ENCODE measurements around the gene PNPLA7.

The PNPLA7 gene

GRCh38 chr9:137429974-137430722 lies 120.1 kb downstream of the PNPLA7 start:
- H3K4me3 ChIP-seq (ENCODE audit: low read length) = no peak overlapping the region
- H3K56ac ChIP-seq (ENCODE audit: low read length) = no peak overlapping the region
- H3K4me1 ChIP-seq (ENCODE audit: control insufficient read depth, low read depth, low read length) = no peaks in the 10 kb centered on the region
- no peak overlapping the region for H3K18ac ChIP-seq (ENCODE audit: low read length)
- H3K27ac ChIP-seq (ENCODE audit: low read depth, low read length) = no peak overlapping the region
- no peak overlapping the region for H2AK5ac ChIP-seq (ENCODE audit: low read length)
- no peaks in the 10 kb centered on the region for H3K27me3 ChIP-seq (ENCODE audit: insufficient read depth, low read length, poor library complexity)
- H2BK15ac ChIP-seq (replicated peaks; ENCODE audit: low read depth) = no peak overlapping the region
- no peaks in the 10 kb centered on the region for H3K79me1 ChIP-seq (ENCODE audit: low read length)
- H4K5ac ChIP-seq (ENCODE audit: low read length) = no peak overlapping the region
- WGBS (ENCODE audit: extremely low coverage, insufficient coverage, low lambda C conversion rate) = no CpG with 5 or more reads among the region's 34 CpGs
- no peak for DNase-seq
- no peak overlapping the region for H3K23ac ChIP-seq (ENCODE audit: low read length)
- H3K79me2 ChIP-seq (ENCODE audit: control insufficient read depth, insufficient read depth, low read length) = no peaks in the 10 kb centered on the region
- H3K4me2 ChIP-seq (ENCODE audit: low read length) = no peak overlapping the region
- H3K4ac ChIP-seq (ENCODE audit: low read depth, low read length) = no peak overlapping the region
- no peak overlapping the region for H3K9ac ChIP-seq (ENCODE audit: low read length)
- H3K36me3 ChIP-seq (ENCODE audit: control insufficient read depth, insufficient read depth, low read length) = no peaks in the 10 kb centered on the region
- no peak overlapping the region for H2BK120ac ChIP-seq (ENCODE audit: low read depth, low read length)
- no peak overlapping the region for H4K8ac ChIP-seq (ENCODE audit: low read depth, low read length)
- no peak overlapping the region for H2BK5ac ChIP-seq (ENCODE audit: low read length)

GRCh38 chr9:137429546-137429890 lies 120.7 kb downstream of the PNPLA7 start:
- H3K27me3 ChIP-seq (ENCODE audit: insufficient read depth, low read length, poor library complexity) = no peaks in the 10 kb centered on the region
- H2BK5ac ChIP-seq (ENCODE audit: low read length) = no peak overlapping the region
- H2AK5ac ChIP-seq (ENCODE audit: low read length) = no peak overlapping the region
- no peaks in the 10 kb centered on the region for H3K4me1 ChIP-seq (ENCODE audit: control insufficient read depth, low read depth, low read length)
- no peak overlapping the region for H3K23ac ChIP-seq (ENCODE audit: low read length)
- H2BK120ac ChIP-seq (ENCODE audit: low read depth, low read length) = no peak overlapping the region
- no peaks in the 10 kb centered on the region for H3K79me2 ChIP-seq (ENCODE audit: control insufficient read depth, insufficient read depth, low read length)
- H3K4ac ChIP-seq (ENCODE audit: low read depth, low read length) = no peak overlapping the region
- no peak for DNase-seq
- no peak overlapping the region for H3K56ac ChIP-seq (ENCODE audit: low read length)
- no peak overlapping the region for H3K9ac ChIP-seq (ENCODE audit: low read length)
- H3K18ac ChIP-seq (ENCODE audit: low read length) = no peak overlapping the region
- H3K36me3 ChIP-seq (ENCODE audit: control insufficient read depth, insufficient read depth, low read length) = no peaks in the 10 kb centered on the region
- no CpG with 5 or more reads among the region's 14 CpGs for WGBS (ENCODE audit: extremely low coverage, insufficient coverage, low lambda C conversion rate)
- H3K79me1 ChIP-seq (ENCODE audit: low read length) = no peaks in the 10 kb centered on the region
- no peak overlapping the region for H4K5ac ChIP-seq (ENCODE audit: low read length)
- H3K4me3 ChIP-seq (ENCODE audit: low read length) = no peak overlapping the region
- H4K8ac ChIP-seq (ENCODE audit: low read depth, low read length) = no peak overlapping the region
- no peak overlapping the region for H2BK15ac ChIP-seq (replicated peaks; ENCODE audit: low read depth)
- no peak overlapping the region for H3K4me2 ChIP-seq (ENCODE audit: low read length)
- H3K27ac ChIP-seq (ENCODE audit: low read depth, low read length) = no peak overlapping the region

GRCh38 chr9:137428841-137429545 lies 121.2 kb downstream of the PNPLA7 start:
- no peak overlapping the region for H3K4ac ChIP-seq (ENCODE audit: low read depth, low read length)
- no peaks in the 10 kb centered on the region for H3K27me3 ChIP-seq (ENCODE audit: insufficient read depth, low read length, poor library complexity)
- no peaks in the 10 kb centered on the region for H3K36me3 ChIP-seq (ENCODE audit: control insufficient read depth, insufficient read depth, low read length)
- H3K79me2 ChIP-seq (ENCODE audit: control insufficient read depth, insufficient read depth, low read length) = no peaks in the 10 kb centered on the region
- H2BK15ac ChIP-seq (replicated peaks; ENCODE audit: low read depth) = no peak overlapping the region
- no peak overlapping the region for H3K23ac ChIP-seq (ENCODE audit: low read length)
- H4K8ac ChIP-seq (ENCODE audit: low read depth, low read length) = no peak overlapping the region
- no peak overlapping the region for H3K18ac ChIP-seq (ENCODE audit: low read length)
- WGBS (ENCODE audit: extremely low coverage, insufficient coverage, low lambda C conversion rate) = no CpG with 5 or more reads among the region's 27 CpGs
- H4K5ac ChIP-seq (ENCODE audit: low read length) = no peak overlapping the region
- no peaks in the 10 kb centered on the region for H3K4me1 ChIP-seq (ENCODE audit: control insufficient read depth, low read depth, low read length)
- DNase-seq = no peak
- H3K9ac ChIP-seq (ENCODE audit: low read length) = no peak overlapping the region
- no peak overlapping the region for H2BK5ac ChIP-seq (ENCODE audit: low read length)
- no peak overlapping the region for H3K56ac ChIP-seq (ENCODE audit: low read length)
- H3K4me3 ChIP-seq (ENCODE audit: low read length) = no peak overlapping the region
- no peaks in the 10 kb centered on the region for H3K79me1 ChIP-seq (ENCODE audit: low read length)
- H2AK5ac ChIP-seq (ENCODE audit: low read length) = no peak overlapping the region
- H3K27ac ChIP-seq (ENCODE audit: low read depth, low read length) = no peak overlapping the region
- H2BK120ac ChIP-seq (ENCODE audit: low read depth, low read length) = no peak overlapping the region
- H3K4me2 ChIP-seq (ENCODE audit: low read length) = no peak overlapping the region

GRCh38 chr9:137428311-137428630 lies 121.9 kb downstream of the PNPLA7 start:
- no peak overlapping the region for H3K56ac ChIP-seq (ENCODE audit: low read length)
- H2BK5ac ChIP-seq (ENCODE audit: low read length) = no peak overlapping the region
- no peak overlapping the region for H3K4me3 ChIP-seq (ENCODE audit: low read length)
- H2AK5ac ChIP-seq (ENCODE audit: low read length) = no peak overlapping the region
- H3K79me1 ChIP-seq (ENCODE audit: low read length) = no peaks in the 10 kb centered on the region
- H3K4me2 ChIP-seq (ENCODE audit: low read length) = no peak overlapping the region
- no CpG with 5 or more reads among the region's 6 CpGs for WGBS (ENCODE audit: extremely low coverage, insufficient coverage, low lambda C conversion rate)
- H3K9ac ChIP-seq (ENCODE audit: low read length) = no peak overlapping the region
- H3K4me1 ChIP-seq (ENCODE audit: control insufficient read depth, low read depth, low read length) = no peaks in the 10 kb centered on the region
- no peaks in the 10 kb centered on the region for H3K79me2 ChIP-seq (ENCODE audit: control insufficient read depth, insufficient read depth, low read length)
- no peak overlapping the region for H3K18ac ChIP-seq (ENCODE audit: low read length)
- H2BK15ac ChIP-seq (replicated peaks; ENCODE audit: low read depth) = no peak overlapping the region
- H3K27me3 ChIP-seq (ENCODE audit: insufficient read depth, low read length, poor library complexity) = no peaks in the 10 kb centered on the region
- H4K8ac ChIP-seq (ENCODE audit: low read depth, low read length) = no peak overlapping the region
- no peak for DNase-seq
- no peak overlapping the region for H3K4ac ChIP-seq (ENCODE audit: low read depth, low read length)
- H3K27ac ChIP-seq (ENCODE audit: low read depth, low read length) = no peak overlapping the region
- H3K36me3 ChIP-seq (ENCODE audit: control insufficient read depth, insufficient read depth, low read length) = no peaks in the 10 kb centered on the region
- H2BK120ac ChIP-seq (ENCODE audit: low read depth, low read length) = no peak overlapping the region
- no peak overlapping the region for H4K5ac ChIP-seq (ENCODE audit: low read length)
- no peak overlapping the region for H3K23ac ChIP-seq (ENCODE audit: low read length)

- no peak overlapping the region for H2BK5ac ChIP-seq (ENCODE audit: low read length)
- H3K18ac ChIP-seq (ENCODE audit: low read length) = no peak overlapping the region
- H2BK120ac ChIP-seq (ENCODE audit: low read depth, low read length) = no peak overlapping the region
- H4K5ac ChIP-seq (ENCODE audit: low read length) = no peak overlapping the region
- no peaks in the 10 kb centered on the region for H3K79me1 ChIP-seq (ENCODE audit: low read length)
- H3K36me3 ChIP-seq (ENCODE audit: control insufficient read depth, insufficient read depth, low read length) = no peaks in the 10 kb centered on the region
- no peak overlapping the region for H3K27ac ChIP-seq (ENCODE audit: low read depth, low read length)
- H2AK5ac ChIP-seq (ENCODE audit: low read length) = no peak overlapping the region
- no CpG with 5 or more reads among the region's 27 CpGs for WGBS (ENCODE audit: extremely low coverage, insufficient coverage, low lambda C conversion rate)
- no peaks in the 10 kb centered on the region for H3K4me1 ChIP-seq (ENCODE audit: control insufficient read depth, low read depth, low read length)
- no peak overlapping the region for H3K56ac ChIP-seq (ENCODE audit: low read length)
- no peak overlapping the region for H3K4ac ChIP-seq (ENCODE audit: low read depth, low read length)
- no peak overlapping the region for H3K4me2 ChIP-seq (ENCODE audit: low read length)
- no peak overlapping the region for H4K8ac ChIP-seq (ENCODE audit: low read depth, low read length)
- H3K27me3 ChIP-seq (ENCODE audit: insufficient read depth, low read length, poor library complexity) = no peaks in the 10 kb centered on the region
- no peak overlapping the region for H3K23ac ChIP-seq (ENCODE audit: low read length)
- no peaks in the 10 kb centered on the region for H3K79me2 ChIP-seq (ENCODE audit: control insufficient read depth, insufficient read depth, low read length)
- H3K4me3 ChIP-seq (ENCODE audit: low read length) = no peak overlapping the region
- no peak overlapping the region for H2BK15ac ChIP-seq (replicated peaks; ENCODE audit: low read depth)
- no peak for DNase-seq
- H3K9ac ChIP-seq (ENCODE audit: low read length) = no peak overlapping the region
Observed at GRCh38 chr9:137427454-137428310, 122.5 kb downstream of the PNPLA7 start.
